Measurements from ENCODE around the gene PAK2.
"Not testable (repeated sequence)": the region's sequence is repeated elsewhere in the genome, so short reads cannot be mapped to it uniquely, and the experiment has no call there.

Gene PAK2

GRCh38 chr3:196735751-196736150 lies 3.9 kb upstream of the PAK2 start:
- in situ Hi-C loops (cut with MboI; ENCODE audit: low sequenced_read_pairs) = no loop called here

- in situ Hi-C loops (cut with MboI; ENCODE audit: low sequenced_read_pairs) = no loop called here
These were observed 2.8 kb upstream of the PAK2 start for GRCh38 chr3:196736670-196737374.

DNA sequence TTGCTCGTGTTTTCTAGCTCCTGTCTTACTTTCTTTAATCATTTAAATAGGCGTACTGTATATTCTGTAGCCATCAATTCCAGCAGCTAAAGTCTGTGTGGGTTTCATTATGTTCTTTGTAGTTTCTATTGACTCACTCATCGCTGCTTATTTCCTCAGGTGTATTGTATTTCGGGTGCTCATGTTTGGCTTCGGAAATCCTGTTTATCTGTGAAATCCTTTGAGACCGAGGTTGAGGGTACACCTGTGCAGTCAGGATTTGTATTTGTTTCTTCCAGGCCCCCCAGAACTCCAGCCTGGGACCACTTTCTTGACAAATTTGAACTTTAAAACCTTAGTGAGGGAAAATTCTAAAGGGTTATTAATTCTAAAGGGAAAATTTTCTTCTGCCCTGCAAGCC lies 2.0 kb upstream of the PAK2 start:
- in situ Hi-C loops (cut with MboI; ENCODE audit: low sequenced_read_pairs) = no loop called here

DNA sequence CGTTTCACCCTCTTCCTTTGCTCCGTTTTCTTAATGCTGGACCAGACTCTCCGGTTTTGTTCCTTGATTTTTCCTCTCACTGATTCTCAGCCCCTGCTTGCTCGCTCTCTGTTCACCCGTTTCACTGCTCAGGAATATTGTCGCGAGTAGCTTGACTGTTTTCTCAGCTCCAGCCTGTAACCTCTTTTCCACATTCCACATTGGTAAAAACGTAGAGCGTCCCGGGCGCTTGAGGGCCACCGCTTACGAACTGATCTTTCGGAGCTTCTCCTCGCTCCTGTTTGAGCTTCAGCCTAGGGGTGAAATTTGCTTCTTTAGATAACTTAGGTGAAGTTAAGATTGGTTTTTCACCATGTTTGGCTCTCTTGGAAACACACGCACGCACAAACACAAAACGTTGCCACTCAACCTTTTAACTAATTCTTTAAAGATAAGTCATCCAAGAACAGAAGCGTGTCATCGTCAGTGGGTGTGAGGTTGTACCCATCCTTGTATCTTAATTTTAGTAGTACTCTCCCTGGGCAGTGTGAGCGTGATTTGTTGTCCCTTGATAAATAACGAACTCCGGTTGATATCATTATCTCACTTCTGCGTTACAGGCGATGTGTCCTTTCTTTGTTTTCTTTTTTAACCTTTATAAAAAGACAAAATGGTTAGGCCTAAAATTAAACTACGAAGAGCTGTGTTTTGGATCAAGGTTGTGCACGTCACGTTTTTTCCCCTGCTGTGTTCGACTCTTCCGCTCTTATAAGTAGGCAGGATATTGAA lies 1.0 kb downstream of the PAK2 start:
- in situ Hi-C loops (cut with MboI; ENCODE audit: low sequenced_read_pairs) = no loop called here

DNA sequence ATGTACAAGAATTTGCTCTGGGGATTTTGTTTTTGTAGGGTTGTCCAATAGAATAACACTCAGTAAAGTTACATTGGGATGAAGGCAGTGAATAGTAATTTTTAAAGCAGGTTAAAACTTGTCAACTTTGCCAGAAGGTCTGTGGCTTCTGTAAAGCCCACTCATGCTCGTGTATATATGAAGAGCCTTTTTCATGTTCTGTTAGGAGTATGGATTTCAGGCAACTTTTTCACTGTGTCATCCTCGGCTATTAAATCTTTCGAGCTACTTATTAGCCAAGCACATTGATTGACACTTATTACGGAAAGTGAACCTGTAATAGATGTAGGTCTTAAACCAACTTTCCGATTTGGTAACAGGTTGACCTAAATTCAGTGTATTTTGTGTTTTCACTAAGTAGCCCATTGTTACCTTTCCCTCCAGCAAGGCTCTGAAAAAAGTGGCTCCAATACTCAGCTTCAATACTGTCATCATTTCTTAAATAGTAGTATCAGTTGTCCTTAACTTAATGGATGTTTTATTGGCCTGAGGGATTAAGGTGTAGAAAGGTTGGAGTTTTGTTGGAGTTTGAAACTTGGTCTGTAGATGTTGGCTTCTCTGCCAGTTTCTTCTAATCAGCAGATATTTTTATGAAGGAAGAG lies 1.7 kb downstream of the PAK2 start:
- in situ Hi-C loops (cut with MboI; ENCODE audit: low sequenced_read_pairs) = no loop called here

GRCh38 chr3:196743569-196743968 lies 3.9 kb downstream of the PAK2 start:
- in situ Hi-C loops (cut with MboI; ENCODE audit: low sequenced_read_pairs) = not testable (repeated sequence)

- in situ Hi-C loops (cut with MboI; ENCODE audit: low sequenced_read_pairs) = no loop called here
These were observed 9.5 kb downstream of the PAK2 start for GRCh38 chr3:196749125-196749524.

GRCh38 chr3:196753201-196753600 lies 13.5 kb downstream of the PAK2 start:
- in situ Hi-C loops (cut with MboI; ENCODE audit: low sequenced_read_pairs) = no loop called here

- in situ Hi-C loops (cut with MboI; ENCODE audit: low sequenced_read_pairs) = no loop called here
These were observed 14.7 kb downstream of the PAK2 start for GRCh38 chr3:196754091-196754981.

DNA sequence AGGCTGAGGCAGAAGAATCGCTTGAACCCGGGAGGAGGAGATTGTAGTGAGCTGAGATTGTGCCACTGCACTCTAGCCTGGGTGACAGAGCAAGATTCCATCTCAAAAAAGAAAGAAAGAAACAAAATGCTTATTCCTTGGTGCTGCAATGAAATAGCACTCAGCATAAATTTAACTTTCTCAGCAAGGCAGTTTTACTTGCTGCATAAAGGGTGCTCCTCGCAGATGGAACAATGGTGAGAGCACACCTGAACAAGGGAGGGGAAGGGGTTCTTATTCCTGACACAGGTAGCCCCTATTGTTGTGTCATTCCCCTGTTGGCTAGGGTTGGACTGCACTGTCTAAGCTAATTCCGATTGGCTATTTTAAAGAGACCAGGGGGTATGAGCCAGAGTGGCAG lies 17.1 kb downstream of the PAK2 start:
- in situ Hi-C loops (cut with MboI; ENCODE audit: low sequenced_read_pairs) = no loop called here

- in situ Hi-C loops (cut with MboI; ENCODE audit: low sequenced_read_pairs) = no loop called here
These were observed 18.5 kb downstream of the PAK2 start for GRCh38 chr3:196757876-196758739.

DNA sequence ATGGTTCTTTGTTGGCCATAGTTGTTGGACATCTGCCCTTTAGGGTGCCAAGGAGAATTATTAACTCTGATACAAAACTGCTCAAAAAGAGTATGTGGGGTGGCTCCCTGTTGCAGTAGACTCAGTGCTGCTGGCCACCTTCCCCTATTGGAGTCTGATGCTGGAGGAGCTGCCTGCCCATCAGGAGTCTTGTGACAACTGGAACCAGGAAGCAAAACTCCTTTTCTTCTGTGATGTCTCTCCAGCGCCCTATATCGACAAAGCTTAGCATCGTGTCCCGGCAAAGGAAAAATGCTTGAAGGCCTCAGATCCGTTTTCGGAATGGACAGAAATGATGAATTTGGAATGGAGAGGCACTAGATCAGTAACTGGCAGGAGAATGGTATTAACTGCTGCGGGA lies 23.5 kb downstream of the PAK2 start:
- in situ Hi-C loops (cut with MboI; ENCODE audit: low sequenced_read_pairs) = no loop called here

DNA sequence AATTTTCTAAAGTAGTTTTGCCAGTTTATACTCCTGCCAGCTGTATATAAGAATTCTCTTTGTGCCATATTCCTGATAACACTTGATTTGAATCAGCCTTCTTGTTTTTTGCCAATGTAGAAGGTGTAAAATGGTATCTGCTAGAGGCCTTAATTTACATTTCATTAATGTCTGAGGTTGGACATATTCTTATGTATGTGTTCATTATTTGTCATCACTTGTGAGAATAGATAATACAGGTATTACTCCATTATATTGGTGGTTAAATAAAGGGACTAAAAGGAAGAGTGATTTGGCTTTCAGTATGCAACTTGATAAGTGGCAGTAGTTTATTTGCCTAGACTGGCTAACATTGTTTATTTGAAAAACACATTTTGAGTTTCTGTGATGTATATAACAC lies 25.8 kb downstream of the PAK2 start:
- in situ Hi-C loops (cut with MboI; ENCODE audit: low sequenced_read_pairs) = no loop called here

- in situ Hi-C loops (cut with MboI; ENCODE audit: low sequenced_read_pairs) = no loop called here
These were observed 31.4 kb downstream of the PAK2 start for GRCh38 chr3:196771067-196771466.

DNA sequence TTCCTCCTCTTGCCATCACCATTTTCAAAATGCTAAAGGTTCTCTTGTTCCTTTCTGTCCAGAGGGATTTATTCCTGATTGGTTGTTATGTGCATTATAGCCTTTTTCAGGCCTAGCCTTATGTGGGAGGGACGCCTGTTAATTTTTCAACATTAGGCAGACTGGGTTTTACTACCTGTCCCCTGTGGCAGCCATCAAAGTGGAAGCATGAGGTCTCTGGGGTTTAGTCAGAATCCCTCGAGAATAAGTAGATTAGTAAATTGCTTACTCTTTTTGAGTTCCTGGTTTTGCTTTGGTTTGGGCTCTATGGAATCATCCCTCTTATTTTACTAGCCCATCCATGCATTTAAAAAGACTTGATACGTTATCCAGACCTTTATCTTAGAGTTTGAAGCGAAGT lies 32.4 kb downstream of the PAK2 start:
- in situ Hi-C loops (cut with MboI; ENCODE audit: low sequenced_read_pairs) = no loop called here

DNA sequence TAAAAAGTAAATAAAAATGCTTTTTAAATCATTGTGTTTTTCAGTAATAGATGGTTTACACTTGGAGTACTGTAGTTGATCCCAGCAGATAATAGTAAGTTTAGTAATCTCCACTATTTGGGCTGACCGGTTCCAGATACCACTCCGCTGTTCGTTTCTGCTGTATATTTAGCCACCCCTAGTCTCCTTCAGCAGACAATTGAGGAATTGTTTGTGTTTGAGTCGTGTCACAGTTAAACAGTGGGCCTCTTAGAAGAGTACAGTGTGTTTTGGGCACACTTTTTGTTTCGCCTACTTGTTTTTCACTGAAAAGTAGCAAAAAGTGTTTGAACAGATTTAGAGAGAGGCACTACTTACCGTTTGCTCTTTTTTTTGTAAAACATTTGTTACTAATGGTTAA lies 33.2 kb downstream of the PAK2 start:
- in situ Hi-C loops (cut with MboI; ENCODE audit: low sequenced_read_pairs) = no loop called here

DNA sequence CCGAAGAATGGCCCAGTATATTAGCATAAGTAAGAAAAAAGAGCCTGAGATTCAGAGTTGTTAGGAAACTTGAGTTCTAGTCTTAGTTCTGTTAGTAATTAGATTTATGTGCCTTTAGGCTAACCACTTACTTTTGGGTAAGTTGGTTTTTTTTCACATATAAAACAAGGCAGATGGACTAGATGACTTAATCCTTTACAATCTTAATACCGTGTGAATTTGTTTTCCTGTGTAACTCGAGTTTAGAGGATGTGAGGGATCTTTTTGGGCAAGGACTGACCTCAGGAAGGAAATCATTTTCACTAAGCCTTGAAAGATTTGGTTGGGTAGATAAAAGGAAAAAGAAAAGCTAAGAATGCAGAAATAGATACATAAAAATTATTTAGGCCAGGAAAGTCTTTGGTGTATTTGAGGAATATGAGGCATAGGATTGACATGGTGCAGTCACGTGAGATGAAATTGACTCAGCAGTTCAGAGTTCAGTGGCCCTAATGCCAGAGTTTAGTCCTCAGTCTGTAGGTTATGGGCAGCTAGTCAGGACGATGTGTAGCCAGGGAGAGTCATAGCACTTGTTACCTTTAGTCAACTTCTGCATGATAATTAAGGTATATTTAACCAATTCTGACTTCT lies 34.6 kb downstream of the PAK2 start:
- in situ Hi-C loops (cut with MboI; ENCODE audit: low sequenced_read_pairs) = no loop called here

DNA sequence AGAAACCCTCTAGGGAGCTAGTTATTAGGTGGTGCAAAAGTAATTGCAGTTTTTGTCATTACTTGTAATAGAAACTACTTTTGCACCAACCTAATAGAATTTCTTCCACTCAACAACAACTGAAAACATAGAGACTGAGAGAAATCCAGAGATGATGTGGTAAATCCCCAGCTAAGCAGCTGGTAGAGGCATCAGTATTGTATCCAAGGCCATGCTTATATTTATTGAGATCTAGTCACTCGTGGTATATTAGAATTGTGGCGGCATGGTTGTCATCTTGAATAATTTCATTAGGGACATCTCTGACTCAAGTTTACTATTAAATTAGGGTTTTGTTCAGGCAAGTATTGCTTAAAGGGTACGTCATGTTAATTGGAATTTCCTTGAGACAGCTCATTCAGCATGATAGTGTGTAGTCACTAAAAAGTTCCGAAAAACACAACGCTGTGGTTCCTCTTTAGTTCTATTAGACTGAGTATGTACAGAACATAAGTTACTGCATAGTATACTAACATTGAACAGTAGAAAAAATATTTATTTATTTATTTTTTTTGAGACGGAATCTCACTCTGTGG lies 35.3 kb downstream of the PAK2 start:
- in situ Hi-C loops (cut with MboI; ENCODE audit: low sequenced_read_pairs) = no loop called here

DNA sequence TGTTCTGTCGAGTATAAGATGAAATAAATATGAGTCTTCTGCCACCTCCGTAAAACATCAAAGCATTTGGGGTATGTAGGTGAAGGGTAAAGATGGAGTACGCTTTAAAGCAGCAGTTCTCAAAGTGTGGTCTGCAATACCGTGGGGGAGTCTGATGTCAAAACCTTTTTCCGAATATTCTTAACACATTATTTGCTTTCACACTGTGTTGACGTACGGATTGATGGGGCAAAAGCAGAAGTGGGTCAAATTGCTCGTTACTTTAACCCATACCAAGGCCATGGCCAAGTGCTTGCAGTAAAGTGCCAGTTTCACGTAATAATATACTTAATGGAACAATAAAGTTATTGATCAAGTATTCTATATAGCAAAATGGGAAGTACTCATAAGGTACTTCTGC lies 36.3 kb downstream of the PAK2 start:
- in situ Hi-C loops (cut with MboI; ENCODE audit: low sequenced_read_pairs) = no loop called here

Measured in HL-60/S4 treated with retinoic acid at 250 ng/mL for 4 days and 3 days (cell line).